K562 (cell line): ENCODE measurements around the gene ASIC5. TPM values are rescaled to one million over a fixed set of nuclear protein-coding genes. Genes with fewer than 3 reads are reported as not detected.

Experiments
- ATAC-seq: fragments of 200-7000 bp; cut with Tn5 transposase; 3 replicates; pipeline ENCODE4 v1.9.1; 2020; ENCODE audit warnings: moderate library complexity
- BruUV-seq: library from RNA; stranded (reverse); fragments of 400-500 nt; replicated peaks from 2 replicates; lab custom pipeline; 2021; lab: Mats Ljungman, UMichigan
- CTCF ChIA-PET: fragments of 300-600 bp; formaldehyde crosslinking; extraction: SDS; loops from one replicate; lab custom pipeline; 2021; ENCODE audit warnings: low intra/inter-chr PET ratio; lab: Yijun Ruan, JAX
- POLR2A ChIA-PET: fragments of 300-600, 350-650 bp; sonication (Branson Sonifier 250); formaldehyde crosslinking; extraction: SDS; loops from one replicate; lab custom pipeline; 2021; ENCODE audit warnings: antibody characterized with exemption, inconsistent platforms; lab: Yijun Ruan, JAX
- DNase-seq, 4 experiments: peaks; one replicate each; pipeline versions ENCODE4 v3.0.0 to v3.0.0-alpha.2; 2011 to 2018; ENCODE audit warnings: low spot score in 3 of 4, mixed read lengths in 3 of 4; ENCODE audit errors: extremely low read depth in 1 of 4
- FAIRE-seq: peaks from 2 replicates; lab custom pipeline; 2011; peaks lifted over from hg19 to GRCh38; lab: Jason Lieb, UNC
- H2AFZ ChIP-seq: 2 replicates; pipeline ENCODE4 v1.6.0; 2011; ENCODE audit warnings: low read depth, low read length, control low read depth, inconsistent platforms
- H3K27ac ChIP-seq: fragments of 200-600 bp; 3 replicates; pipeline ENCODE4 v1.8.0; 2011; ENCODE audit warnings: low read depth, mild to moderate bottlenecking, control low read depth, inconsistent platforms, low read length, moderate library complexity, mixed read lengths; ENCODE audit errors: extremely low read depth
- H3K27me3 ChIP-seq, 2 experiments: fragments of 300-600 bp in 1 of 2; 2 replicates in 1 of 2; 3 replicates in 1 of 2; pipeline versions ENCODE4 v1.6.0 to v1.8.0; 2011; ENCODE audit warnings: inconsistent platforms in 2 of 2, low read length in 2 of 2, mild to moderate bottlenecking in 1 of 2, mixed read lengths in 1 of 2, moderate library complexity in 1 of 2; ENCODE audit not compliant: control insufficient read depth in 2 of 2, insufficient read depth in 2 of 2
- H3K36me3 ChIP-seq: fragments of 300-600 bp; 3 replicates; pipeline ENCODE4 v1.8.0; 2011; ENCODE audit warnings: mild to moderate bottlenecking, low read length, inconsistent platforms; ENCODE audit not compliant: control insufficient read depth, insufficient read depth
- H3K4me1 ChIP-seq, 2 experiments: fragments of 200-600 bp in 1 of 2; replicated peaks in 1 of 2; 2 replicates in 1 of 2; 3 replicates in 1 of 2; pipeline versions ENCODE4 v1.5.1 to v1.8.0; 2011; ENCODE audit warnings: inconsistent platforms in 2 of 2, low read length in 2 of 2, mild to moderate bottlenecking in 1 of 2, mixed read lengths in 1 of 2, moderate library complexity in 1 of 2; ENCODE audit not compliant: control insufficient read depth in 2 of 2, insufficient read depth in 2 of 2
- H3K4me2 ChIP-seq: 2 replicates; pipeline ENCODE4 v1.6.1; 2011; ENCODE audit warnings: low read length, control low read depth, inconsistent platforms, mixed read lengths; ENCODE audit not compliant: insufficient read depth
- H3K4me3 ChIP-seq: fragments of 200-600 bp; sonication (generic), shearing (Covaris generic); 2 replicates; pipeline ENCODE4 v1.5.1; 2016; ENCODE audit warnings: control low read depth, inconsistent platforms
- H3K79me2 ChIP-seq: fragments of 200-600 bp; 3 replicates; pipeline ENCODE4 v1.8.0; 2011; ENCODE audit warnings: low read length, inconsistent platforms; ENCODE audit not compliant: control insufficient read depth, insufficient read depth
- H3K9ac ChIP-seq, 2 experiments: 2 replicates each; pipeline versions ENCODE4 v1.6.0 to v1.6.1; 2011; ENCODE audit warnings: low read depth in 2 of 2, low read length in 2 of 2, control low read depth in 1 of 2, inconsistent platforms in 1 of 2, mild to moderate bottlenecking in 1 of 2, mixed read lengths in 1 of 2; ENCODE audit not compliant: insufficient read depth in 1 of 2
- H3K9me1 ChIP-seq: one replicate; pipeline ENCODE4 v1.6.0; 2011; ENCODE audit warnings: inconsistent platforms, mild to moderate bottlenecking, low read length, moderate library complexity; ENCODE audit not compliant: control insufficient read depth, insufficient read depth
- H3K9me3 ChIP-seq: replicated peaks from 2 replicates; pipeline ENCODE4 v1.5.1; 2011; ENCODE audit warnings: low read depth, low read length, inconsistent platforms; ENCODE audit not compliant: control insufficient read depth, insufficient read depth
- H4K20me1 ChIP-seq: replicated peaks from 2 replicates; pipeline ENCODE4 v1.6.1; 2011; ENCODE audit warnings: low read length, inconsistent platforms, mixed read lengths; ENCODE audit not compliant: control insufficient read depth, insufficient read depth
- ILF3 ChIP-seq: fragments of 450-650 bp; IDR thresholded peaks from 2 replicates; pipeline ENCODE4 v1.6.1; 2018; ENCODE audit warnings: antibody characterized with exemption, mild to moderate bottlenecking, moderate library complexity, borderline replicate concordance
- KAT7 ChIP-seq: sonication (generic); formaldehyde crosslinking; IDR thresholded peaks from 2 replicates; pipeline ENCODE4 v1.8.0; 2022; ENCODE audit warnings: missing genetic modification reagents, mild to moderate bottlenecking, borderline replicate concordance
- MAFG ChIP-seq: fragments of 450-650 bp; conservative IDR thresholded peaks from 2 replicates; pipeline ENCODE4 v1.6.1; 2016; ENCODE audit warnings: missing genetic modification characterization, missing compliant biosample characterization
- NFE2 ChIP-seq: IDR thresholded peaks from 2 replicates; pipeline ENCODE4 v1.6.1; 2014; ENCODE audit warnings: antibody characterized with exemption, low read depth
- RB1 ChIP-seq: fragments of 450-650 bp; IDR thresholded peaks from 2 replicates; pipeline ENCODE4 v1.6.1; 2017; ENCODE audit warnings: low read depth, mild to moderate bottlenecking
- SAFB ChIP-seq: fragments of 200-400 bp; formaldehyde crosslinking; IDR thresholded peaks from 2 replicates; pipeline ENCODE4 v1.6.1; 2017; ENCODE audit warnings: low read depth, low read length, borderline replicate concordance
- SAP30 ChIP-seq: fragments of 200-600 bp; sonication (generic); IDR thresholded peaks from 2 replicates; pipeline ENCODE4 v1.6.1; 2012; ENCODE audit warnings: borderline replicate concordance, low read depth, mild to moderate bottlenecking, moderate library complexity, low read length, control low read depth, inconsistent platforms; ENCODE audit not compliant: insufficient read depth, poor library complexity, severe bottlenecking
- SIN3A ChIP-seq, 2 experiments: fragments of 150-350 bp in 1 of 2; IDR thresholded peaks; 2 replicates each; pipeline ENCODE4 v1.6.1; 2011 to 2016; ENCODE audit warnings: borderline replicate concordance in 2 of 2, low read depth in 2 of 2, low read length in 2 of 2, mild to moderate bottlenecking in 2 of 2, moderate library complexity in 2 of 2; ENCODE audit not compliant: control insufficient read depth in 1 of 2
- SMARCC2 ChIP-seq: fragments of 450-650 bp; IDR thresholded peaks from 2 replicates; pipeline ENCODE4 v1.6.1; 2017; ENCODE audit warnings: antibody characterized with exemption, moderate library complexity, mild to moderate bottlenecking, low read depth
- SRSF9 ChIP-seq: fragments of 200-400 bp; formaldehyde crosslinking; IDR thresholded peaks from 2 replicates; pipeline ENCODE4 v1.6.1; 2017; ENCODE audit warnings: low read depth, low read length, borderline replicate concordance
- TRIM28 ChIP-seq: fragments of 450-650 bp; IDR thresholded peaks from 2 replicates; pipeline ENCODE4 v1.6.1; 2017
- ZNF174 ChIP-seq: fragments of 250-450 bp; sonication (Bioruptor Pico); IDR thresholded peaks from 2 replicates; pipeline ENCODE4 v1.4.0; 2020; ENCODE audit warnings: mild to moderate bottlenecking
- ZNF277 ChIP-seq: fragments of 250-450 bp; sonication (Bioruptor Pico); IDR thresholded peaks from 2 replicates; pipeline ENCODE4 v1.8.0; 2022; ENCODE audit warnings: inconsistent platforms, mild to moderate bottlenecking, moderate library complexity, borderline replicate concordance
- WGBS: fragments of 100-300 bp; shearing (Covaris generic); methylation state at CpG from one replicate; pipeline ENCODE4 v1.1.6; 2016; ENCODE audit warnings: low coverage, mixed read lengths; ENCODE audit not compliant: insufficient coverage; ENCODE audit errors: missing lambda C conversion rate; 5-methylcytosine and 5-hydroxymethylcytosine counted together
- in situ Hi-C: fragments of 300-500 bp; cut with MboI; formaldehyde crosslinking; loops from 4 replicates; pipeline ENCODE4 v1.15.0; 2018; ENCODE audit warnings: inconsistent platforms, mixed read lengths
- intact Hi-C: fragments of 100-400 bp; cut with micrococcal nuclease; formaldehyde crosslinking; loops from 2 replicates; pipeline ENCODE4 v1.14.2; 2022
- polyA plus RNA-seq, 8 experiments: library from polyadenylated mRNA; depleted of rRNA in 4 of 8; stranded (reverse) in 5 of 8; unstranded in 3 of 8; fragments of >200 nt; fragmentation: Nextera tagmentation in 2 of 8; fragmentation: Illumina TruSeq in 1 of 8; extraction: Ambion mirVana in 2 of 8; extraction: Trizol in 1 of 8; gene quantifications; 2 replicates each; pipeline versions ENCODE4 v1.2.1 to v1.2.3, GENCODE V29; 2011 to 2014; ENCODE audit warnings: inconsistent platforms in 1 of 8, missing spikeins in 1 of 8
- total RNA-seq, 7 experiments: library from RNA; depleted of rRNA in 6 of 7; stranded (reverse); fragments of >200 nt in 6 of 7; fragmentation: Illumina TruSeq in 2 of 7; extraction: Trizol in 2 of 7; gene quantifications; 2 replicates each; pipeline versions ENCODE4 v1.2.1 to v1.2.3, GENCODE V29; 2011 to 2021; ENCODE audit warnings: low replicate concordance in 1 of 7
- TF ChIP-seq, protein P1 (sequence below), 2 experiments: IDR thresholded peaks; 2 replicates each; pipeline ENCODE4 v1.6.1; 2012; ENCODE audit warnings: improper control_type of control experiment in 2 of 2, low read depth in 2 of 2, low read length in 2 of 2, borderline replicate concordance in 1 of 2
- TF ChIP-seq, protein P2 (sequence below): fragments of 450-650 bp; IDR thresholded peaks from 2 replicates; pipeline ENCODE4 v1.6.1; 2016; ENCODE audit warnings: mild to moderate bottlenecking
- TF ChIP-seq, protein P3 (sequence below), 2 experiments: fragments of 250-450 bp in 1 of 2; fragments of 450-650 bp in 1 of 2; sonication (Bioruptor Pico) in 1 of 2; IDR thresholded peaks; 2 replicates each; pipeline versions ENCODE4 v1.6.1 to v1.8.0; 2016 to 2021; ENCODE audit warnings: mild to moderate bottlenecking in 2 of 2, moderate library complexity in 2 of 2, missing compliant biosample characterization in 1 of 2, missing genetic modification characterization in 1 of 2

Gene ASIC5
- total and polyA plus RNA-seq, 9 of the 15 experiments (the other 6 are each of a cell fraction or from before 2014, with no cell fraction given): not detected

DNA sequence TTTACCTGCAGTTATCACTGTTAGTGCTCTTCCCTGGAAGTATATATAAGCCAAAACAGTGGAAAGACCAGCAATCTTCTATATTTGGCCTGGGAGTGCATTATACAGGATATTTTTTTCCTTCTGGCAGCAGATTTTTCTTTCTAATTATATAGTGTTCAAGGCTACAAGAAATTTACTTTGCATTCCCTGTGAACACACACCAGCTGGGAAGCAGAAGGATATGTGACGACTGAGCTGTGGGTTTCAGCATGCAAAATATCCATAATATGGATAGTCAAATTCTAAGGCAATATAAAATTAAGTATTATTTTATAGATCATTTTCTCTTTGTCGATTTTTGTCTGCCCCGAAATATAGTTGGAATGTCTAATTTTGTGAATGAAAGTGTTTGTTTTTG is 76.1 kb downstream of the ASIC5 start:
- Histone ChIP-seq H3K79me2 (no peaks in the 10 kb centered on the region), H3K4me3 (no peak overlapping the region), H3K9me1 (no peaks in the 10 kb centered on the region), H3K9ac (no peak overlapping the region), H3K4me1 (no peaks in the 10 kb centered on the region), H3K27ac (no peak overlapping the region), H3K4me2 (no peak overlapping the region), H3K27me3 (no peaks in the 10 kb centered on the region), H2AFZ (no peak overlapping the region), H3K9me3 (no peaks in the 10 kb centered on the region), H3K36me3 (no peaks in the 10 kb centered on the region), H4K20me1 (no peaks in the 10 kb centered on the region)
- no TSS peak for BruUV-seq
- in situ Hi-C loops (no loop called here), intact Hi-C loops (loop anchor here (5.0 kb wide), 1 partner anchor 983 kb away; no protein-coding TSS in a partner anchor)
- FAIRE-seq (no peak), DNase-seq (no peak), ATAC-seq (no peak)
- WGBS: 4% methylated on average over 3 of the region's 3 CpGs
- POLR2A ChIA-PET: no interaction called here
- CTCF ChIA-PET: no interaction called here
- no peak for TF ChIP-seq RB1
- TF ChIP-seq SIN3A (IDR thresholded peaks at IDR 0.05; ENCODE audit: borderline replicate concordance in 2 of 2, control insufficient read depth in 1 of 2, low read depth in 2 of 2, low read length in 2 of 2): no peak
- no peak for TF ChIP-seq SAFB
- TF ChIP-seq, protein P1, sequence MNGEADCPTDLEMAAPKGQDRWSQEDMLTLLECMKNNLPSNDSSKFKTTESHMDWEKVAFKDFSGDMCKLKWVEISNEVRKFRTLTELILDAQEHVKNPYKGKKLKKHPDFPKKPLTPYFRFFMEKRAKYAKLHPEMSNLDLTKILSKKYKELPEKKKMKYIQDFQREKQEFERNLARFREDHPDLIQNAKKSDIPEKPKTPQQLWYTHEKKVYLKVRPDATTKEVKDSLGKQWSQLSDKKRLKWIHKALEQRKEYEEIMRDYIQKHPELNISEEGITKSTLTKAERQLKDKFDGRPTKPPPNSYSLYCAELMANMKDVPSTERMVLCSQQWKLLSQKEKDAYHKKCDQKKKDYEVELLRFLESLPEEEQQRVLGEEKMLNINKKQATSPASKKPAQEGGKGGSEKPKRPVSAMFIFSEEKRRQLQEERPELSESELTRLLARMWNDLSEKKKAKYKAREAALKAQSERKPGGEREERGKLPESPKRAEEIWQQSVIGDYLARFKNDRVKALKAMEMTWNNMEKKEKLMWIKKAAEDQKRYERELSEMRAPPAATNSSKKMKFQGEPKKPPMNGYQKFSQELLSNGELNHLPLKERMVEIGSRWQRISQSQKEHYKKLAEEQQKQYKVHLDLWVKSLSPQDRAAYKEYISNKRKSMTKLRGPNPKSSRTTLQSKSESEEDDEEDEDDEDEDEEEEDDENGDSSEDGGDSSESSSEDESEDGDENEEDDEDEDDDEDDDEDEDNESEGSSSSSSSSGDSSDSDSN (IDR thresholded peaks at IDR 0.05; ENCODE audit: borderline replicate concordance in 1 of 2, low read depth in 2 of 2, low read length in 2 of 2): no peak
- no peak for TF ChIP-seq ILF3
- TF ChIP-seq, protein P2, sequence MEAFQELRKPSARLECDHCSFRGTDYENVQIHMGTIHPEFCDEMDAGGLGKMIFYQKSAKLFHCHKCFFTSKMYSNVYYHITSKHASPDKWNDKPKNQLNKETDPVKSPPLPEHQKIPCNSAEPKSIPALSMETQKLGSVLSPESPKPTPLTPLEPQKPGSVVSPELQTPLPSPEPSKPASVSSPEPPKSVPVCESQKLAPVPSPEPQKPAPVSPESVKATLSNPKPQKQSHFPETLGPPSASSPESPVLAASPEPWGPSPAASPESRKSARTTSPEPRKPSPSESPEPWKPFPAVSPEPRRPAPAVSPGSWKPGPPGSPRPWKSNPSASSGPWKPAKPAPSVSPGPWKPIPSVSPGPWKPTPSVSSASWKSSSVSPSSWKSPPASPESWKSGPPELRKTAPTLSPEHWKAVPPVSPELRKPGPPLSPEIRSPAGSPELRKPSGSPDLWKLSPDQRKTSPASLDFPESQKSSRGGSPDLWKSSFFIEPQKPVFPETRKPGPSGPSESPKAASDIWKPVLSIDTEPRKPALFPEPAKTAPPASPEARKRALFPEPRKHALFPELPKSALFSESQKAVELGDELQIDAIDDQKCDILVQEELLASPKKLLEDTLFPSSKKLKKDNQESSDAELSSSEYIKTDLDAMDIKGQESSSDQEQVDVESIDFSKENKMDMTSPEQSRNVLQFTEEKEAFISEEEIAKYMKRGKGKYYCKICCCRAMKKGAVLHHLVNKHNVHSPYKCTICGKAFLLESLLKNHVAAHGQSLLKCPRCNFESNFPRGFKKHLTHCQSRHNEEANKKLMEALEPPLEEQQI: no peak
- TF ChIP-seq MAFG: no peak
- TF ChIP-seq KAT7 (CRISPR knock-in tag): no peak
- TF ChIP-seq SMARCC2: no peak
- TF ChIP-seq ZNF174 (CRISPR knock-in tag): no peak
- TF ChIP-seq SAP30: no peak
- no peak for TF ChIP-seq NFE2
- TF ChIP-seq, protein P3, sequence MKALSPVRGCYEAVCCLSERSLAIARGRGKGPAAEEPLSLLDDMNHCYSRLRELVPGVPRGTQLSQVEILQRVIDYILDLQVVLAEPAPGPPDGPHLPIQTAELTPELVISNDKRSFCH (CRISPR knock-in tag; IDR thresholded peaks at IDR 0.05): no peak
- TF ChIP-seq, protein P3 (tag; IDR thresholded peaks at IDR 0.05): no peak
- no peak for TF ChIP-seq TRIM28
- TF ChIP-seq ZNF277 (CRISPR knock-in tag): no peak
- TF ChIP-seq SRSF9: no peak
